SK-MEL-5 (cell line): ENCODE data around the gene KIR3DL1. TPM values are rescaled to one million over a fixed set of nuclear protein-coding genes. Genes with fewer than 3 reads are reported as not detected.
"Not testable (repeated sequence)": the region's sequence is repeated elsewhere in the genome, so short reads cannot be mapped to it uniquely, and the experiment has no call there.

Source experiments
- DNase-seq: peaks from one replicate; pipeline ENCODE4 v3.0.0-alpha.2; 2016; ENCODE audit warnings: low read depth, low spot score
- in situ Hi-C: cut with HindIII; loops from 2 replicates; pipeline ENCODE4 v1.10.0; 2016; ENCODE audit warnings: low sequenced_read_pairs, high pct_unique_total_duplicates, low pct_unique_long_range_greater_than_20kb
- polyA plus RNA-seq, 2 experiments: library from polyadenylated mRNA; depleted of rRNA; stranded (reverse); fragments of >200 nt; gene quantifications; 2 replicates each; pipeline ENCODE4 v1.2.3, GENCODE V29; 2015
- total RNA-seq: library from RNA; depleted of rRNA; stranded (reverse); fragments of >200 nt; shearing (Covaris generic); gene quantifications from 2 replicates; pipeline ENCODE4 v1.2.3, GENCODE V29; 2014; rRNA removed

Gene KIR3DL1
- not detected in 2 replicates for total RNA-seq
- polyA plus RNA-seq (2015; cell fraction: cytosol; rRNA removed): not detected in 2 replicates
- not detected in 2 replicates for polyA plus RNA-seq (2015; cell fraction: nucleus; rRNA removed)

DNA sequence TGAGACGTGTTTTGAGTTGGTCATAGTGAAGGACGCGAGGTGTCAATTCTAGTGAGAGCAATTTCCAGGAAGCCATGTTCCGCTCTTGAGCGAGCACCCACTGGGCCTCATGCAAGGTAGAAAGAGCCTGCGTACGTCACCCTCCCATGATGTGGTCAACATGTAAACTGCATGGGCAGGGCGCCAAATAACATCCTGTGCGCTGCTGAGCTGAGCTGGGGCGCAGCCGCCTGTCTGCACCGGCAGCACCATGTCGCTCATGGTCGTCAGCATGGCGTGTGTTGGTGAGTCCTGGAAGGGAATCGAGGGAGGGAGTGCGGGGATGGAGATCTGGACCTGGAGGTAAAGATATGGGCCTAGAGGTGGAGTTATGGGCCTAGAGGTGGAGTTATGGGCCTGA, at the start of gene KIR3DL1:
Gene KIR3DL1 (plus strand): TSS at position 218 of the 400 bp plus-strand sequence.
- DNase-seq, in situ Hi-C loops: not testable (repeated sequence)

DNA sequence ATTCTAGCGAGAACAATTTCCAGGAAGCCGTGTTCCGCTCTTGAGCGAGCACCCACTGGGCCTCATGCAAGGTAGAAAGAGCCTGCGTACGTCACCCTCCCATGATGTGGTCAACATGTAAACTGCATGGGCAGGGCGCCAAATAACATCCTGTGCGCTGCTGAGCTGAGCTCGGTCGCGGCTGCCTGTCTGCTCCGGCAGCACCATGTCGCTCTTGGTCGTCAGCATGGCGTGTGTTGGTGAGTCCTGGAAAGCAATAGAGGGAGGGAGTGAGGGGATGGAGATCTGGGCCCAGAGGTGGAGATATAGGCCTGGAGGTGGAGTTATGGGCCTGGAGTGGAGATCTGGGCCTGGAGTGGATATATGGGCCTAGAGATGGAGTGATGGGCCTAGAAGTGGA, 46.6 kb upstream of the KIR3DL1 start, which contains the start of gene KIR2DL1:
Gene KIR2DL1 (plus strand): TSS at position 148 of the 400 bp plus-strand sequence. CDS start 58 bp downstream, at position 206.
- in situ Hi-C loops, DNase-seq: not testable (repeated sequence)

DNA sequence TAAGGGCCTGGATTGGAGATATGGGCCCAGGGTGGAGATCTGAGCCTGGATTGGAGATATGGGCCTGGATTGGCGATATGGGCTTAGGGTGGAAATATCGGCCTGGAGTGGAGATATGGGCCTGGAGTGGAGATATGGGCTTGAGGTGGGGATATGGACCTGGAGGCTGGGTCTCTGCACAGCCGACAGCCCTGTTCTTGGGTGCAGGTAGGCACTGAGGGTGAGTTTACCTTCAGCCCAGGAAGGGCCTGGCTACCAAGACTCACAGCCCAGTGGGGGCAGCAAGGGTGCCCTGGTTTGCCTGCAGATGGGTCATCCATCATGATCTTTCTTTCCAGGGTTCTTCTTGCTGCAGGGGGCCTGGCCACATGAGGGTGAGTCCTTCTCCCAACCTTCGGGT, 45.8 kb upstream of the KIR3DL1 start:
- in situ Hi-C loops, DNase-seq: not testable (repeated sequence)

DNA sequence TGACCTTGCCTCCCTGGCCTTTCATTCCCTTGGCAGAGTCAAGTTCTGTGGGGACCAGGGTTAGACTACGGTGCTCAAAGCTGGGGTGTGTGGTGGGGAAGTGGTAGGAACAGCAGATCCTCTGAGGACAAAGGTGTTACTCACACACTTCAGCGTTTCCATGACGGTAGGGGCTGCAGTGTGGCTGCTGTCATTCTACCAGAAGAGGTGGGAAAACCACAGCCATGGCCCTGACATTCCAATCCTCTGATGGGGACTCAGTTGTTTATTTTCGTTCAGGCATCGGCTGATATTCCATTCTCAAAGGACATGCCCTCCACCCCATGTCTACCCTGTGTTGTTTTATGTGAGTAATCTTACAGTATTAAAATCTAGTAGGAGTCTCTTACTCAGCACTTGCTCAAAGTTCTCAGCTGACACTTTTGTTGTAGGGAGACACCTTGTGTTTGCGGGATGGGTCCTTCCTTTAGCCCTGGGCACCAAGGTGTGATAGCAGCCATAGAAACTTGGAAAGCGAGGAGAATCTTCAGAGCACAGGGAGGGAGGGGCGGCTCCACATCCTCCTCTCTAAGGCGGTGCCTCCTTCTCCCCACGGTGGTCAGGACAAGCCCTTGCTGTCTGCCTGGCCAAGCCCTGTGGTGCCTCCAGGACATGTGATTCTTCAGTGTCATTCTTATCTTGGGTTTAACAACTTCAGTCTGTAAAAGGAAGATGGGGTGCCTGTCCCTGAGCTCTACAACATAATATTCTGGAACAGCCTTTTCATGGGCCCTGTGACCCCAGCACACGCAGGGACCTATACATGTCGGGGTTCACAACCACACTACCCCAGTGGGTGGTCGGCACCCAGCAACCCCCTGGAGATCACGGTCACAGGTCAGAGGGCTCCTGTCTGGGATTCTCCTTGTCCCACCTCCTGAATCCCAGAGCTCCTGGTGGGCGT, 45.0 kb upstream of the KIR3DL1 start:
- in situ Hi-C loops, DNase-seq: not testable (repeated sequence)

DNA sequence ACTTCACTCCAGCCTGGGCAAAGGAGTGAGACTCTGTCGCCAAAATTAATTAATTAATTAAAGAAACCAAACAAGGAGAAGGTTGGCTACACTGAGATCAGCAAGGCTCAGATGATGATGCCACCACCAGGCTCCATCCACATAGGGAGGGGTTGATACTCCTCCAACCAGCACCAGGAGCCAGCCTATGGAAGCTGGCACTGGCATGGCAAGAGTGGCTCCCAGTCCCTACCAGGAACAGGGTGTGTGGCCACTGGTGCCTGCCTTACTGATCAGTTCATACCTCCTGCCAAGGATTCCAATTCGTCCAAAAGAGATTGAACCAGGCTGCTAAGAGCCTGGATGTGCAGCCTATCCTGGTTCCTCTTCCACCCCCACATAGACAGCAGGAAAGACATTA, 43.6 kb upstream of the KIR3DL1 start:
- in situ Hi-C loops: not testable (repeated sequence)

DNA sequence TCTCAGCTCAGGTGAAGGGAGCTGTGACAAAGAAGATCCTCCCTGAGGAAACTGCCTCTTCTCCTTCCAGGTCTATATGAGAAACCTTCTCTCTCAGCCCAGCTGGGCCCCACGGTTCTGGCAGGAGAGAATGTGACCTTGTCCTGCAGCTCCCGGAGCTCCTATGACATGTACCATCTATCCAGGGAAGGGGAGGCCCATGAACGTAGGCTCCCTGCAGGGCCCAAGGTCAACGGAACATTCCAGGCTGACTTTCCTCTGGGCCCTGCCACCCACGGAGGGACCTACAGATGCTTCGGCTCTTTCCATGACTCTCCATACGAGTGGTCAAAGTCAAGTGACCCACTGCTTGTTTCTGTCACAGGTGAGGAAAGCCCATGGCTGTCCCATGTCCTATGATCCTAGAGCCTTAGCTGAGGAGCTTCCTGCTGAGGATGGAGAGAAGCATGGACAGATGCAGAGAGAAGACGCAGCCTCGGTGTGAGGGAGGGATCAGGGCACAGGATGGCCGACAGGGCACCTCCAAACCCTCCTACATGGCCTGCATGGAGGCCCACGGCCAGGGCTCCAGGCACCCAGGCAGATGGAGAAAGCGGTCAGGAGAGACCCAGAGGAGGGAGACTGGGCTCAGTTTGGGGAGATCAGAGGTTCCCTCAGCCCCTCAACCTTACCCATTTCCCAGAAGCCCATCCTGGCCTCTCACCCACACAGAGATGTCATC, 41.0 kb upstream of the KIR3DL1 start:
- DNase-seq, in situ Hi-C loops: not testable (repeated sequence)

More for the DNA sequence above, 43.6 kb upstream of the KIR3DL1 start:
- DNase-seq: not testable (repeated sequence)

DNA sequence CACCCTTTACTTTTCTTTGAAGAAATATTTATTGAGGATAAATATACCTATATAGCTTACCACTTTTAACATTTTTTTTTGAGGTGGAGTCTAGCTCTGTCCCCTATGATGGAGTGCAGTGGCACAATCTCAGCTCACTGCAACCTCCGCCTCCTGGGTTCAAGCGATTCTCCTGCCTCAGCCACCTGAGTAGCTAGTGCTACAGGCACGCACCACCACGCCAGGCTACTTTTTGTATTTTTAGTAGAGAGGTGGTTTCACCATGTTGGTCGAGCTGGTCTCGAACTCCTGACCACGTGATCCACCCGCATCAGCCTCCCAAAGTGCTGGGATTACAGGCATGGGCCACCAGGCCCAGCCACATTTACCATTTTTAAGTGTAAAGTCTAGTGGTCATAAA, 40.4 kb upstream of the KIR3DL1 start:
- in situ Hi-C loops, DNase-seq: not testable (repeated sequence)

- DNase-seq, in situ Hi-C loops: not testable (repeated sequence)
Measured at GRCh38 chr19:54777851-54778250, 38.4 kb upstream of the KIR3DL1 start.

- DNase-seq, in situ Hi-C loops: not testable (repeated sequence)
Measured at GRCh38 chr19:54778896-54779295, 37.4 kb upstream of the KIR3DL1 start.

DNA sequence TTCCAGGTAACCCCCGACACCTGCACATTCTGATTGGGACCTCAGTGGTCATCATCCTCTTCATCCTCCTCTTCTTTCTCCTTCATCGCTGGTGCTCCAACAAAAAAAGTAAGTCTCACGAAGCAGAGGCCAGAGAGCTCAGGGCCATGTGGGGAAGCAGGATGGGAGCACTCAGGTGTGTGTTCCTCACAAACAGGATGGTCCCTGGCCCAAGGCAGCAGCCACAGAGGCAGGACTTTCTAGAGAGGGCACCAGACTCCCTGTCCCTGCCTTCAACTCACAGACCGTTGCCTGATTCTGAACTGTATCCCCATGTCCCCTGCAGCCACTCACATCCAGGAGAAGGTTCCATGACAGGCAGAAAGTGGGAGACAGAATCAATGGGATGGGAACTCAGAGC, 33.4 kb upstream of the KIR3DL1 start:
- in situ Hi-C loops: not testable (repeated sequence)

GRCh38 chr19:54786091-54786723, 30.1 kb upstream of the KIR3DL1 start:
- DNase-seq, in situ Hi-C loops: not testable (repeated sequence)

More for the DNA sequence above, 33.4 kb upstream of the KIR3DL1 start:
- not testable (repeated sequence) for DNase-seq

- in situ Hi-C loops, DNase-seq: not testable (repeated sequence)
Measured at GRCh38 chr19:54788154-54788553, 28.1 kb upstream of the KIR3DL1 start.

DNA sequence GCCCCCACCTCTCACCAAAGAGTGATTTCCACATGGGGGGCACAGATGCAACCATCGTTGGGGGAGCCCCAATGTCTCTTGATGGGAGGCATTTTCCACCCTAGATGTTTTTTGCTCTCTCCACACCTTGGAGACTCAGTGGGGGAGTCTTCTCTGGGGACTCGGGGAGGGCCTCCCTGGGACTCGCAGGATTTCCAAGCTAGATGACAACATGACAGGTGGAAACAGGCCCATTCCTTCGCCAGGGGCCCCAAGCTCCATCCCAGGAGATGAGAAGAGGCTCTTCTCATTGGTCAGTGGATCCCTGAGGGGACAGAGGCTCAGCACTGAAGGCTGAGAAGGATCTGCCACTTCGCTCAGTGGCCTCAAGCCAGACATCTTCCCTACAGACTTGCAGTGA, 25.6 kb upstream of the KIR3DL1 start:
- in situ Hi-C loops: no loop called here

GRCh38 chr19:54791476-54791875, 24.8 kb upstream of the KIR3DL1 start:
- in situ Hi-C loops: no loop called here
- no peak for DNase-seq

More for the DNA sequence above, 25.6 kb upstream of the KIR3DL1 start:
- DNase-seq: no peak

- no peak for DNase-seq
Measured at GRCh38 chr19:54792814-54793213, 23.5 kb upstream of the KIR3DL1 start.

DNA sequence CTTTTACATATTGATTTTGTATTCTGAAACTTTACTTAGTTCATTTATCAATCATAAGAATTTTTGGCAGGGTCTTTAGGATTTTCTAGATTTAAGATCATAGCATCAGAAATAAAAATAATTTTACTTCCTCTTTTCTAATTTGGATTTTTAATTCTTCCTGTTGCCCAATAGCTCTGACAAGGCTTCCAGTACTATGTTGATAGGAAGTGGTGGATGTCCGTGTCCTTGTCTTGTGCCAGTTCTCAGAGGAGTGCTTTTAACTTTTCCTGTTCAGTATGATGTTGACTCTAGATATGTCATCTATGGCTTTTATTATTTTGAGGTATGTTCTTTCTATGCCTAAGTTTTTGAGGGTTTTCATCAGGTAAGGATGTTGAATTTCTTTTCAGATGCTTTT, 20.5 kb upstream of the KIR3DL1 start:
- in situ Hi-C loops: no loop called here
- DNase-seq: no peak

More at GRCh38 chr19:54792814-54793213, 23.5 kb upstream of the KIR3DL1 start:
- in situ Hi-C loops: no loop called here

GRCh38 chr19:54803410-54803809, 12.9 kb upstream of the KIR3DL1 start, which contains the start of gene KIR2DL4:
Gene KIR2DL4 (plus strand): TSS chr19:54803610. CDS start chr19:54803652, 42 bp downstream.
- no peak for DNase-seq
- in situ Hi-C loops: no loop called here
